ACHN (cell line): ENCODE results near the gene CCDC149.

ENCODE experiments used
- DNase-seq: peaks from one replicate; pipeline ENCODE4 v3.0.0-alpha.2; 2015
- in situ Hi-C: cut with HindIII; loops from 2 replicates; pipeline ENCODE4 v1.10.0; 2017; ENCODE audit warnings: low sequenced_read_pairs, low pct_ligation_motif_present, low pct_unique_long_range_greater_than_20kb

Gene CCDC149

DNA sequence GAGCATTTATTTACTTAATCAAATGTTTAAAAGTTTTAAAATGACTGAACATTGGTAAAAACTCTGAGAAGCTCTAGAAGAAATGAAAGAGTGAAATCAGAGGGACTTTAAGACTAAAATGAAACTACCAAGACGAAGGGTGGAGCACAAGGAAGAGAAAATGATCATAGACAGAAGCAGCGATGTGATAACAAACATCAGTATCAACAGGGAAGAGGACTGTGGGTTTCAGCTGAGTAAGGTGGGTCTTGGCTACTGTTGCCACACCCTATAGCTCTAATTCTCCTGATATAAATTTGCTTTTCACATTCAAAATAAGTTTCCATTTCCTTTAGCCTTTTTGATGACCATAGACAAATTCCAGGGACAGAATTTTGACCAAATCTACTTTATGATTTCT, 99.1 kb downstream of the CCDC149 start:
- DNase-seq: no peak
- in situ Hi-C loops: no loop called here

DNA sequence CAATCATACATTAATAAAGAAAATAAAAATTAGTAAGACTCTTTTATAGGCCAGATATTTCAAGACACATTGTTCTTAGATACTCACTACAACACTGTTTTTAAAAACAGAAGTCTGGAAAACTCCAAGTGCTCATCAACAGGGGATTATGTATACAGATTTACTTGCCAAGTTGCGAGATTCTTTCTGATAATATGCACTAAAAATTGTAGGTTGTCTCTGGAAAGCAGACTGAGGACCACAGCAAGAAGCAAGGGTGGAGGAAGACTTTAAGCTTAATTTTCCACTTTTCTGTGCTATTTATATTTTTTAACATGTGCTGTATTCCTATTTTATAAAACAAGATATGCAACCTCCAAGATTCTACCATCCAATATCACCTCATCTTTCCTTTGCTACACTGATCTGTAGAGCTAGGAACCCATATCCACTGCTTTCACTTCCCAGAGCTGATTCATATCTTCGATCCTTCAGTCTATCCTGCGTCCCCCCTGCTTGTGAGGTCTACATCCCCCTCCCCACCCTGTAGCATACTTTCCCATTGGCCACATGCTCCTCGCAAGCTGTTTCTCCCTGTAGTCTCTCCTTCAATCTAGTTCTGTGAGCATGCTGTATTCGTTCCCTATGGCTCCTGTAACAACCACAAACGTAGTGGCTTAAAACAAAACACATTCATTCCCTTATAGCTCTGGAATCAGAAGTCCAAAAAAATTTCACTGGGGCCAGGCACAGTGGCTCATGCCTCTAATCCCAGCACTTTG, 101.8 kb downstream of the CCDC149 start:
- in situ Hi-C loops: no loop called here

DNA sequence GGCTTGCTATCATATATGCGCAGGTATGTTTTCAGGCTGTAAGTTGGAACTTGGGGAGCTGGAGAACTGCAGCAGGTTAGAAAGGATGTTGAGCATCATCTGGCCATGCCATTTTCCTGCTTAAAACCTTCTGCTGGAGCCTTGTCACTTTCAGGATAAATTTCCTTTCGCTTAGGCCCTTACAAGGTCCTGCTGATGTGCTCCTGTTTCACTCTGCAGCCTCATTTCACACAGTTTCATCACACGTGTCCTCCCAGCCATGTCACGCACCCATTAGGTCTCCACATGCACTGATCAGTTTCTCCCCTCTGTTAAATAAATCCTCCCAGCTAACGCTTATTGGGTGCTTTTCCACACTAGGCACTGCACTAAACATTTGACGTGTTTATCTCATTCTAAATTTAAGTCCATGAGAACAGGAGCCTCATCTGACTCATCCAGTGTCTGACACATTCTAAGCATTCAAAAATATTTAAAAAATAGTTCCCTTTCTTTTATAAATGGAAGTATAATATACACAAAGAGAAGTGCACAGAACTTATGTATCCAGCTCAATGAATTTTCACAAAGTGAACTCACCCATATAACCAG, 102.9 kb downstream of the CCDC149 start:
- in situ Hi-C loops: no loop called here
- no peak for DNase-seq

More for the DNA sequence above, 101.8 kb downstream of the CCDC149 start:
- DNase-seq: no peak

DNA sequence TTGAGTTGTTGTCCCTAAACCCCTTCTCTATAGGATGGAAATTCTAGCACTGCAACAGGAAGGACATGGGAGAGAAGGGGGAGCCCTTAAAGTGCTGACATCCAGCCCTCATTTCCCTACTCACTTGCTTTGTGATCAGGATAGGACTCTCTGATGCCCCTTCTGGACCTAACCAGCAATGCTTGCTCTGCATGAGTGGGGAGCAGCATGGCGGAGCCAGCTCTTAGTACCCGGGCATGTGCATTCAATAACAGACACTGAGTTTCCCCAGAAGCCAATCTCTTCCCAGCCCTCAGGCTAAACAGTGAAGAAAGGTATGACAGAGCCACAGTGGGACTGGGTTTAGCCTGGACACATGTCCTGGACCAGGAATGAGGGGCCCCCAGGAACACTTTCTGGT, 103.5 kb downstream of the CCDC149 start:
- in situ Hi-C loops: no loop called here
- peak; percentile 19 for DNase-seq

DNA sequence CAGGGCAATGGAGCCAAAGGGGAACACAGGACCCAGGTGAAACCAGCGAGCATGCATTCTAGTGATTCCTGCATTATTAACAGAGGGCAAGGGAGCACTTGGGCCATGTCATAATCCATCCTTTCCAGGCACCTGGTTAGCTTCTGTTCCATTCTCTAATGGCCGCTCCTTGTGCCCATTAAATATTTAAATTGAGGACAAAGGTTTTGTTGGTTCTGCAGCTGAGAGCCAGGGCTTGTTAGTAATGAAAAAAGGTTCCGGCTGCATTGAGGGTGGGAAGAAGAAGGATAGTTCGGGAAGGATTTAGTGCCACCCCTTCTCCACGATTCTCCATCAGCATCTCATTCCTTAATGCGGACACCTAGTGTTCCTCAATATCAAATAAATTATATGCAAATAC, 103.9 kb downstream of the CCDC149 start:
- in situ Hi-C loops: no loop called here
- no peak for DNase-seq

DNA sequence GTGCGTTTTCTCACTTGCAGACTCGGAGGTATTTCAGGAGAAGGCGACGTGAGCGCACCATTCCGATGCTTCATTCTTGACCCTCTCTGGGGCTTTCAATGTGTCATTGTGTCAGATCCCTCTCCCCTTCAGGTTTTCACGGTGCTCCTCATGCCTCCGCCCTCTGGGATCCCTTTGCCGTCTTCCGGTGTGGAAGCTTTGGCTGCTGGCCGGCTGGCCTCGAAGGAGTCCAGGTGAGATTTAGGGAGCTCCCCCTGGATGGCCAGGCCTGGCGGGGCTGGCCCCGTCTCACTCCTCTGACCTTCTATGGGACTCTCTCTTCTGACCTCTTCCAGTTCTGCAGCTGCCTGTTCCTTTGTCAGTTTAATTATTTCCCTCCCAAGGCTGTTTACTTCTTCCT, 104.6 kb downstream of the CCDC149 start:
- no peak for DNase-seq
- in situ Hi-C loops: no loop called here

DNA sequence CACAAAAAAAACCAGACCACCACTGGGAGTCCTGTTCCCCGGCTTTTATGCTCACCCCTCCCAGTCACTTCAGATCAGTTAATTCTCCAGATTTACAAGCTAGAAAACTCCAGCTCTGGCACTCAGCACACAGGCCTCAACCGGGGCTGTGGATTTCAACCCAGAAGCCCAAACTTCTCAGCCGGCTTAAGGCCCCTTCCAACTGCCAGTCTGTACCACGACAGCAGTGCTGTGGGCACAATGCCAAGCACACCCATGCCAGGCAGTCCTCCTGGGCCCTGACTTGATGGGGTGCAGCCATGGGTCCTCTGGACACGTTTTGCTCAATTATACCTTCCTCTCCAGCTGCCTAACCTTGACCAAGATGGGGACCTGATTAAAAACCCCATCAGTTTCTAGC, 105.2 kb downstream of the CCDC149 start:
- no peak for DNase-seq
- in situ Hi-C loops: no loop called here

DNA sequence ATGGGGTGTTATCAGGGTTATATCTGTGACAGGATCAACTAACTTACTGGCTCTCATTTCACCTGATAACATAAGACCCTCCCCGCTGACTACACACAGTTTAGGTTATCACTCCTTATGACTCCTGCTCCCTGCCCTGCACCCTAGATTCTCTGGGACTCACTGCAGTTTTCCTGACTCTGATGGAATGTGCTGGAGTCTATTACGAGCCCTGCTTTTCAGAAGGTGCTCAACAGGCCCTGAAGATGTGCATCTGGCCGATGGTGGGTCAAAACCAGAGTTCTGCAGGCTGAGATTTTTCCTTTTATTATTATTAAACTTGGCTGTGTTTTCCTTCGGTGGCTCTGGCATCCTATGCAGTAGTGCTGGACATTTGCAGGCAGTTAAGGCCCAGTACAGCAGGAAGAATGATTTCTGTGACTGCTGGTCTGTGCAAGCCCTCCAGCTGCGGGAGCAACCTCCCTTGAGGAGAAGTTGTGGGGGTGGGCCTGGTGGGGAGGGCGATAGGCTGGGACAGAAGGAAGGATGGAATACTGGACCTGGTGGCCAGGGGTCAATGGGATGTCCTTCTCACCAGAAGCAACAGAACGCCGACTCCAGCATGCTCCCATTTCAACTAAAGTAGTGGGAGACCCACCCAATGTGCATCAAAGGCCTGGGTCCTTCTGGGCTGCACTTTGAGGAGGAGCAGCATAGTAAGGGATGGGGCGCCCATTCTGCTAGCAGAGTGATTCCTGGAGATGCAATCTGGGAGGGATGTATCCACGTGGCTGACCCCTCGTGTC, 106.4 kb downstream of the CCDC149 start:
- in situ Hi-C loops: no loop called here
- no peak for DNase-seq

DNA sequence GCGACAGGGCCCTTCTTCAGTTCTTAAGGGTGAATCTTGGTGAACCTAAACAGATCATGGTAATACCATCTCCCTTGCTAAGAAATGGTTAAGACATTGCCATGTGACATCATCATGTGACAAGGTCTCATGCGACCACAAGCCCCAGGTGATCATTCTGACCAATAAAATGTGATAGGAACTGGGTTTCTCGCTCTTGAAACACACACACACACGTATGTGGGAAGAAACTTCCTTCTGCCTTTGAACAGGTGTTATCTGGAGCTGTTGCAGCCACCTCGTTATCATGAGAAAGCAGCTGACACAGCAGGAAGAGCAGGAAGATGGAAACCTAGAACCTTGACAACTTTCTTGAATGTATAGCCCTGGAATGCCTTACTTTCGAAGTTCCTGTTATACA, 107.3 kb downstream of the CCDC149 start:
- DNase-seq: no peak
- in situ Hi-C loops: no loop called here

DNA sequence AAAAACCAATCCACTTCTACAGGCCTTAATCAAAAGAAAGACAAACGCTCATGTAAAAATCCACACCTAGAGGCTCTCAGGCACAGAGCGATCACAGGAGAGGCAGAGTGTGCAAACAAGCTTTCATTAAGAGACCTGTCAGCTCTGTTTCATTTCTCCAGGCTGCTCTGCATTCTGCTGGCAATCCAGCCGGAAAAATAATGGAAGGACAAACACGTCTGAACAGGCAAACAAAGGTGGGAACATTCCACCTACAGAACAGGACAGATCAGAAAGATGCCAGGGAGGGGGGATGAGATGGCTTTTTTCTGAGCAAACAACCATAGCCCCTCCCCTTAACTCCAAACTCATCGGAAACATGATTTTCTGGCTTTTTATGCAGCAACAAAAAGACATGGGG, 107.8 kb downstream of the CCDC149 start:
- in situ Hi-C loops: no loop called here
- DNase-seq: no peak

DNA sequence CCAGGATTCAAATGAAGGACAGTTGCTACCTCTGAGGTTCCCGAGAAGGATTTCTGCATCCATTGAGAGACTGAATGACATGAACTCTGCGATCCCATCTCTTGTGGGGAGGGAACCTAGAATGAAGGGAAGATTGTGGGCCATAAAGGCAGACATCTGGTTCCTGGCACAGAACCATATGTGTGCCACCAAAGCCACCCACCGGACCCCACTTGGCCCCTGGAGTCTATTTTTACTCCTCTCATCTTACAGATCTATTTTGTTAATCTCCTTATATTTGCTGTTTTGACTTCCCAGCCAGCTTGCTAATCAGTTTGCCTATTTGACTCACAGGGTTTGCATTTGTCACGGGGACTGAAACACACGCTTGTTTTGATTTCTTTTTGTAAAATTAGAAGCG, 110.2 kb downstream of the CCDC149 start:
- in situ Hi-C loops: no loop called here
- no peak for DNase-seq

DNA sequence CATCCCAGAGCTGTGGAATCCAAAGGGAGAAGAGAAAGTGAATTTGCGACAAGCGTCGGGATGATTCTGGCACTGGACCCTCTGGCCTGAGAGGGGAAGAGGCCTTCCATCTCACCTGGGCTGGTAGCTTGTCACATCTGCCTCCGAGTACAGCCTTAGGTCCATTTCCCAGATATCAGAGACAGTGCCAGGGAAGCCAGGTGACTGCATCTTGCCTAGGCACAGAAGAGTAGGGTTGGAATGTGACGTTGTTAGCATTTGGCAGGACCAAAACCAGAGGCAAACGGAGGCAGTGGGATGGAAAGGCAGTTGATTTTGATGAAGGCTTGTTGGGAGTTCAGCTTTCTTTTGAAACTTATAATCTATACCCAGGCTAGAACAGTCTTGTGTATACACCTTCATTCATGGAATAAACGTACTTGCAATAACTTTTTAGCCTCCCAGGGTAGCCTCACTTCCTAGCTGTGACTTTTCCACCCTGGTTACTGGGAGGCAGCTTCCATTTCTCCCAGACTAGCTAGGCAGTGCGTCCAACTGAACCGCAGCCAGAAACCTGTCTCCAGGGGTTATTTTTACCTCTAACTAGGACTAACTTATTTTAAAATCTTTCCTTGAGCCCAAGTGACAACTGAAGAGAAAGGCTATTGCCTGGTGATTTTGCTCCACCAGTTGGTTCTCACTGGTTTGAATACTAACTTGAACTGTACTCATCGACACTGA, 111.5 kb downstream of the CCDC149 start:
- no peak for DNase-seq
- in situ Hi-C loops: no loop called here

DNA sequence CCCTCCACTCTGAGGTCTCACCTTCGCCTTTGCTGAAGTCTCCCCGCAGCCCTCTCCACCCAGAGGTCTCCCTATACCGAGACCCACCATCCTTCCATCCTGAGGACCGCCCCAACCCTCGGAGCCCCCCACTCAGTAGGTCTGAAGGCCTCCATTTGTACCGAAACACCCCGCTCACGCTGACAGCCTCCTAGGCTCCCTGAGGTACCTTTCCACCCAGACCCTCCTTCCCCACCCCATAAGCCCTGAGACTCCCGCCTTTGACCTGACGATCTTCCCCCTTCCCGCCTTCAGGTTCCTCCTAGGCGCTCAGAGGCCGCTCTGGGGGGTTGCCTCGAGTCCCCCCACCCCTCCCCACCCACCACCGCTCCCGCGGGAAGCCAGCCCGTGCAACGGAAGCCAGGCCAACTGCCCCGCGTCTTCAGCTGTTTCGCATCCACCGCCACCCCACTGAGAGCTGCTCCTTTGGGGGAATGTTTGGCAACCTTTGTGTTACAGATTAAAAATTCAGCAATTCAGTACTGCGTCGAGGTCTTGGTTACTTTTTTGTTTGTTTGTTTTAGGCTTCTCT, 112.4 kb downstream of the CCDC149 start:
- in situ Hi-C loops: no loop called here
- DNase-seq: no peak

DNA sequence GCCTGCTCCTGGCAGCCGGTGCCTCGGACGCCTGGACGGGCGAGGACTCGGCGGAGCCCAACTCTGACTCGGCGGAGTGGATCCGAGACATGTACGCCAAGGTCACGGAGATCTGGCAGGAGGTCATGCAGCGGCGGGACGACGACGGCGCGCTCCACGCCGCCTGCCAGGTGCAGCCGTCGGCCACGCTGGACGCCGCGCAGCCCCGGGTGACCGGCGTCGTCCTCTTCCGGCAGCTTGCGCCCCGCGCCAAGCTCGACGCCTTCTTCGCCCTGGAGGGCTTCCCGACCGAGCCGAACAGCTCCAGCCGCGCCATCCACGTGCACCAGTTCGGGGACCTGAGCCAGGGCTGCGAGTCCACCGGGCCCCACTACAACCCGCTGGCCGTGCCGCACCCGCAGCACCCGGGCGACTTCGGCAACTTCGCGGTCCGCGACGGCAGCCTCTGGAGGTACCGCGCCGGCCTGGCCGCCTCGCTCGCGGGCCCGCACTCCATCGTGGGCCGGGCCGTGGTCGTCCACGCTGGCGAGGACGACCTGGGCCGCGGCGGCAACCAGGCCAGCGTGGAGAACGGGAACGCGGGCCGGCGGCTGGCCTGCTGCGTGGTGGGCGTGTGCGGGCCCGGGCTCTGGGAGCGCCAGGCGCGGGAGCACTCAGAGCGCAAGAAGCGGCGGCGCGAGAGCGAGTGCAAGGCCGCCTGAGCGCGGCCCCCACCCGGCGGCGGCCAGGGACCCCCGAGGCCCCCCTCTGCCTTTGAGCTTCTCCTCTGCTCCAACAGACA, 113.1 kb downstream of the CCDC149 start:
- in situ Hi-C loops: no loop called here
- DNase-seq: no peak

DNA sequence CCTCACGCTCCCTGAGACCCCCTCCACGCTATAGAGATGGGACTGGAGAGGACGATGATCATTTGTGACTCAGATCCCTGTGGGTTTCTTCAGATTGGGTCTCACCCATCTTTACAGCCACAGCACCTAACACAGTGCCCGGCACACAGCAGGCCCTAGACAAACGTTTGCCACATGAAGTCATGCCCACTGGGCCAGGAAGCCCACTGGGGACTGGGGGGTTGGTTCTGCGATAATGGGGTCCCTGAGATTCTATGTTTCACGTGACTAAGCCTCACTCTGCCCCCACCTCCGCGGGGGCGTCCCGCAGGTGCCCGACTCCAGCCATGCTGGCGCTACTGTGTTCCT, 113.7 kb downstream of the CCDC149 start:
- in situ Hi-C loops: no loop called here
- no peak for DNase-seq

DNA sequence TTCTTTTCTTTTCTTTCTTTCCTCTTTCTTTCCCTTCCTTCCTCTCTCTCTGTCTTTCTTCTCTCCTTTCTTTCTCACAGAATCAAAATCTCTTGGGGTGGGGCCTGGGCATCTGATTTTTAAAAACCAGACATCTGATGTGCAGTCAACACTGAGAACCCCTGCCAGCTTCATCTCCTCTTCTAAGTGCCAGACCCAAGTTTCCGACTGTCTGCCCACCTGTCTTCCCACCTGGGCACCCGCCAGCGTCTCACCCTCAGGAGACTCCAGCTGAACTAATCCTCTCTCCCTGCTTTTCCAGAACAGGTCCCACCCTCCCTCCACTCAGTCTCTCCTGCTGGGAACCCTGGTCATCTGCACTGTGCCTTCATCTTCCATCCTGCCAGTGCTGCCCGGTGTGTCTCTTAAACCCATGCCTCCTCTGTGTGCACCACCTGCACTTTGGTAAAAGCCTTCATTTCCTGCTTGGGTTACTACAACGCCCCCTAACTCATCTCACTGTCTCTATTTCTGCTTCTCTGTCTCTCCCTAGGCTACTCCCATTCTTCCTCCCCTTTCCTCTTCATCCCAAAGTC, 114.7 kb downstream of the CCDC149 start:
- in situ Hi-C loops: no loop called here
- DNase-seq: no peak

DNA sequence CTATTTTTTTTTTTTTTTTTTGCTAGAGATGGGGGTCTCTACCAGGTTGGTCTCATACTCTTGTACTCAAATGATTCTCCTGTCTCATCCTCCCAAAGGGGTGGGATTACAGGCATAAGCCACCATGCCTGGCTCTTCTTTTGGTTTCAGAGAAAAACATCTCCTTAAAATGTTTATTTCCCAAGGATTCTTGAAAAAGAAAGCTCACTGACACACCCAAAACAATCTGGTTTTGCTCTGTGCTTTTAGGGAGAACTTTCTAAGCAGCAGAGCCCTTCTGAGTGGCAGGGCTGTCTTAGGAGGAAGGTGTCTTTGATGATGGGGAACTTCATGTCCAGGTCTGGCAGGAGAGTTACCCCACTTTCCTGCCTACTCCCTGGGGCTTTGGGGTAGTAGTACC, 116.2 kb downstream of the CCDC149 start:
- in situ Hi-C loops: no loop called here
- no peak for DNase-seq
